Stimulated activated CD8-positive, alpha-beta memory T cell treated with anti-CD3 and anti-CD28 coated beads, Interleukin-4, amount 100 ng/mL, for 24 hours (primary cell): ENCODE measurements around the gene PNN.
"Not testable (repeated sequence)": the region's sequence is repeated elsewhere in the genome, so short reads cannot be mapped to it uniquely, and the experiment has no call there.

Experiments
- DNase-seq: peaks from one replicate; pipeline ENCODE4 v3.0.0-alpha.2; 2020; ENCODE audit warnings: low read depth

PNN gene

DNA sequence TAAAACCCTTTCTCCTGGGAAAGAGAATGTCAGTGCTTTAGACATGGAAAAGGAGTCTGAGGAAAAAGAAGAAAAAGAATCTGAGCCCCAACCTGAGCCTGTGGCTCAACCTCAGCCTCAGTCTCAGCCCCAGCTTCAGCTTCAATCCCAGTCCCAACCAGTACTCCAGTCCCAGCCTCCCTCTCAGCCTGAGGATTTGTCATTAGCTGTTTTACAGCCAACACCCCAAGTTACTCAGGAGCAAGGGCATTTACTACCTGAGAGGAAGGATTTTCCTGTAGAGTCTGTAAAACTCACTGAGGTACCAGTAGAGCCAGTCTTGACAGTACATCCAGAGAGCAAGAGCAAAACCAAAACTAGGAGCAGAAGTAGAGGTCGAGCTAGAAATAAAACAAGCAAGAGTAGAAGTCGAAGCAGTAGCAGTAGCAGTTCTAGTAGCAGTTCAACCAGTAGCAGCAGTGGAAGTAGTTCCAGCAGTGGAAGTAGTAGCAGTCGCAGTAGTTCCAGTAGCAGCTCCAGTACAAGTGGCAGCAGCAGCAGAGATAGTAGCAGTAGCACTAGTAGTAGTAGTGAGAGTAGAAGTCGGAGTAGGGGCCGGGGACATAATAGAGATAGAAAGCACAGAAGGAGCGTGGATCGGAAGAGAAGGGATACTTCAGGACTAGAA lies 6.1 kb downstream of the PNN start:
- no peak for DNase-seq

DNA sequence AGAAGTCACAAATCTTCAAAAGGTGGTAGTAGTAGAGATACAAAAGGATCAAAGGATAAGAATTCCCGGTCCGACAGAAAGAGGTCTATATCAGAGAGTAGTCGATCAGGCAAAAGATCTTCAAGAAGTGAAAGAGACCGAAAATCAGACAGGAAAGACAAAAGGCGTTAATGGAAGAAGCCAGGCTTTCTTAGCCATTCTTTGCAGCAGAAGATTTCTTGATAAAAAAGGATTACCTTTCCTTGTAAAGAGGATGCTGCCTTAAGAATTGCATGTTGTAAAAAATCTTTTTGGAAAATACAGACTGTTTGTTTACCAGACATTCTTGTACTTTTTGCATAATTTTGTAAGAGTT lies 6.6 kb downstream of the PNN start:
- no peak for DNase-seq

GRCh38 chr14:39182770-39183684 lies 8.0 kb downstream of the PNN start:
- DNase-seq, result no peak

GRCh38 chr14:39183685-39184003 lies 8.6 kb downstream of the PNN start:
- DNase-seq, result not testable (repeated sequence)

- DNase-seq, result no peak
Observed at GRCh38 chr14:39184628-39185255, 9.7 kb downstream of the PNN start.

DNA sequence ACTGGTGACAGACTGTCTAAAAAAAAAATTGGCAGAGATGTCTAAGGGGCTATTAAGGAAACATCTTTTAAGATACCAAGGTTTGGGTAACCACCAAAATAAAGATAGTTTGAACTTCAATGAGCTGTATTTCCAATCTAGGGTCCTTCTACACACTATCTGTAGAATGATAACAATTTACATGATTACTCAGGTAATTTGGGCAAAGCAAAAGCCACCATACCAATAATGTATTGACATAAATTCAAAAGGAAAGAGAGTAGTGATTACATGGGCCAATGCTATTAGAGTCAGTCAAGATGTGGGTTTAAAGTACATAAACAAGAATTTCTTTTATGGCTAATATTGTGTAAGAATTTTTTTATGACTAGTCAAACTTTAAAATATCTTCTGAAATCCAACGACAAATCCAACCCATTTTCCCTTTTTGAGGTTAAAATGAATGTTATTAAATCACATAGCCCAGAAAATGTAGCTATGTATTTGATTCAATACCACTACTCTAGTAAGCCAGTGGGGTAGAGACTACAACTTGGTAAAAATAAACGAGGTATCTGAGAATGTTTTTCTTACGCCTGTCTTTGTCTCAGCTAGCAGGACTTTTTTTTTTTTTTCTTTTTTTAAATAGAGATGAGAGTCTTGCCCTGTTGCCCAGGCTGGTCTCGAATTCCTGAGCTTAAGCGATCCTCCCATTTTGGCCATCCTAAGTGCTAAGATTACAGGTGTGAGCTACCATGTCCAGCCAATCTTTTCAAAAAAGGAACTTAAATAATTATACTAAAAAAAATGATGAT lies 10.4 kb downstream of the PNN start:
- DNase-seq, result no peak

DNA sequence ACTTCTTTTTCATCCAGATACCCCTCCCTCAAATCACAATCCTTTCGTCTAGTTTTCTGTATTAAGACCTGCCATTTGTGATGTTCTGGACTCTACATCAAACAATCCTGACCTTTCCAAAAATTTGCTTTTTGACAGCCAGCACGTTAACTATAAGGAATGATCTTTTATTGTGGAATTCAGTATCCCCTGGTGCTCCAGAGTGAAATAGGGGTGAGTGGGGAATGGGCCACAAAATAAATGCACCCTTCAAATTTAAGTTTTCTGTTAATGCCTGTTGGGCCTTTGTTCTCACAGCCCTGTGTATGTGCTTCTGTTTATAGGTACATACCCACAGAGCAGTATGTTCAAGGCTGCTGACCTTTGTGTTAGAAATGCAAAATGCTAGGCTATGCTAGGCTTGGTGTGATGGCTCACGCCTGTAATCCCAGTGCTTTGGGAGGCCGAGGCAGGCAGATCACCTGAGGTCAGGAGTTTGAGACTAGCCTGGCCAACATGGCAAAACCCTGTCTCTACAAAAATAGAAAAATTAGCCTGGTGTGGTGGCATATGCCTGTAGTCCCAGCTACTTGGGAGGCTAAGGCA lies 12.0 kb downstream of the PNN start:
- no peak for DNase-seq

DNA sequence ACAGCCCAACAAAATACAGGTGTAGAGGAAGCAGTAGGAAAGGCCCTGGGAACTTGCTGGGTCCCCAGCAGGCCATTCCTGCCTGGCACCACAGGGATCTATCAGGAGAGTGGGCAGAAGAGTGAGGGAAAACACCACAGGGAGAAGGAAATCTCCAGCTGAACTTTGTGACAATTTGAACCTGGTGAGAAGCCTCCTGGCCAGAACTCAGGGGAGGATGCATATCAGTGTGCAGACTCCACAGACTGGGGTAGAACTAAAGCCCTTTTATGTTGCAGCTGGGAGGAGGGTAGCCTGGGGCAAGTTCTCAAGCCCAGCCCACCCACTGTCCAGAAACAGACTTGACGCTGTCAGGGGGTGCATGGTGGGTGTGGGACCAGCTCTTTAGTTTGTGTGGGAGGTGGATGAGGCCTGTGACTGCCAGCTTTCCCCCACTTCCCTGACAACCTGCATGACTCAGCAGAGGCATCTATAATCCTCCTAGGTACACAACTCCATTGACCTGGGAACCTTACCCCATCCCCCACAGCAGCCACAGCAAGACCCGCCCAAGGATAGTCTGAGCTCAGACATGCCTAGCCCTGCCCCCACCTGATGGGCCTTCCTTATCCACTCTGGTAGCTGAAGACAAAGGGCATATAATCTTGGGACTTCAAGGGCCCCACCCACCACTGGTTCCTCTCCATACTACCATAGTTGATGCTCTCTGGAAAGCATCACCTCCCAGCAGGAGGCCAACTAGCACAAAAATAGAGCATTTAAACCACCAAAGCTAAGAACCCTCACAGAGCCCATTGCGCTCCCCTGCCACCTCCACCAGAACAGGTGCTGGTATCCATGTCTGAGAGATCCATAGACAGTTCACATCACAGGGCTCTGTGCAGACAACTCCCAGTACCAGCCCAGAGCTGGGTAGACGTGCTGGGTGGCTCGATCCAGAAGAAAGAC lies 28.9 kb downstream of the PNN start:
- no peak for DNase-seq

DNA sequence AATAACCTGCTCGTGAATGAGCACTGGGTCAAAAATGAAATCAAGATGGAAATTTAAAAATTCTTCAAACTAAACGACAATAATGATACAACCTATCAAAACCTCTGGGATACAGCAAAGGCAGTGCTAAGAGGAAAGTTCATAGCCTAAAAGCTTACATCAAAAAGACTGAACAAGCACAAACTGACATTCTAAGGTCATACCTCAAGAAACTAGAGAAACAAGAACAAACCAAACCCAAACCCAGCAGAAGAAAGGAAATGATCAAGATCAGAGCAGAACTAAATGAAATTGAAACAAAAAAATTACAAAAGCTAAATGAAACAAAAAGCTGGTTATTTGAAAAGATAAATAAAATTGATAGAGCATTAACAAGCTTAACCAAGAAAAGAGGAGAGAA lies 32.4 kb downstream of the PNN start:
- DNase-seq, result not testable (repeated sequence)

DNA sequence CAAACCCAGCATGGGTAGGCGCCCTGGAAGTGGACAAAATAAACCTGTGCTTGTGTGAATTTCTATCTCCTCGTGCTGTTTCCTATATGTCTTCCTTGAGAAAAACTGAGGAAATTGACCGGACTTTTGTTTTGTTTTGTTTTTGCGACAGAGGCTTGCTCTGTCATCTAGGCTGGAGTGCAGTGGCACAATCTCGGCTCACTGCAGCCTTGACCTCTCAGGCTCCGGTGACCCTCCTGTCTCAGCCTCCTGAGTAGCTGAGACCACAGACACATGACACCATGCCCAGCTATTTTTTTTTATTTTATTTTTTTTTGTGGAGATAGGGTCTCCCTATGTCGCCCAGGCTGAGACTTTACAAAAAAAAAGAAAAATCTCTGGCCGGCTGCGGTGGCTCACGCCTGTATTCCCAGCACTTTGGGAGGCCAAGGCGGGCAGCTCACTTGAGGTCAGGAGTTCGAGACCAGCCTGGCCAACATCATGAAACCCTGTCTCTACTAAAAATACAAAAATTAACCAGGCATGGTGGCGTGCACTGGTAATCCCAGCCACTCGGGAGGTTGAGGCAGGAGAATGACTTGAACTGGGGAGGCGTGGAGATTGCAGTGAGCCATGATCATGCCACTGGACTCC lies 36.2 kb downstream of the PNN start:
- no peak for DNase-seq

- no peak for DNase-seq
Observed at GRCh38 chr14:39212034-39212433, 37.0 kb downstream of the PNN start.

DNA sequence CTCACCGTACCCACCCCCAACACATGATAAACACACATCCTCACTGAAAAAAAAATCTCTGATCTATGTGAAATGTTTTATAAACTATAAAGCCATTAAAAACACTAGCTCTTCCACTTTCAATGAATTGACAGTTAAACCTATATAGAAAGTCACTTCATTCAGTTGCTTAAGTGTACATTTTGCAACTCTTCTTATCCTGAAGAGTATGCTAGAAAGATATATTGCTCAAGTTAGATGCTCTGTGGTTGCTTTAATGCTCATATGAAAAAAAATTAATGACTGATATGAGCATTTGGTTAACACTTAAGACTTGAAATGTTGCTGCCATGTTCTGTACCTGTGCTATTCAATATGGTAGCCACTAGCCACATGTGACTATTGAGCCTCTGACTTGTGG lies 37.6 kb downstream of the PNN start:
- DNase-seq, result no peak

DNA sequence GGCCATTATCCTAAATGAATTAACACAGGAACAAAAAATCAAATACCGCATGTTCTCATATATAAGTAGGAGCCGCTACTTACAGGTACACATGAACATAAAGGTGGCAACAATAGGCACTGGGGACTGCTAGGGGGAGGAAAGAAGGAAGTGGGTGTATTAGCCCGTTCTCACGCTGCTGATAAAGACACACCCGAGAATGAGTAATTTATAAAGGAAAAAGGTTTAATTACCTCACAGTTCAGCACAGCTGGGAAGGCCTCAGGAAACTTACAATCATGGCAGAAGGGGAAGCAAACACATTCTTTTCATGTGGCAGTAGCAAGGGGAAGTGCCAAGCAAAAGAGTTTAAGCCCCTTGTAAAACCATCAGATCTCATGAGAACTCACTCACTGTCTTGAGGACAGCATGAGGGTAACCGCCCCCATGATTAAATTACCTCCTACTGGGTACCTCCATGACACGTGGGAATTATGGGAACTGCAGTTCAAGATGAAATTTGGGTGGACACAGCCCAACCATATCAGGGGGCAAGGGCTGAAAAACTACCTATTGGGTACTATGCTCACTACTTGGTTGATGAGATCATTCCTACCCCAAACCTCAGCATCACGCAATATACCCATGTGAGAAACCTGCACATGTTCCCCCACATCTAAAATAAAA lies 42.3 kb downstream of the PNN start:
- DNase-seq, result no peak

- DNase-seq, result no peak
Observed at GRCh38 chr14:39218171-39218769, 43.2 kb downstream of the PNN start.

- no peak for DNase-seq
Observed at GRCh38 chr14:39219075-39219499, 44.0 kb downstream of the PNN start.

GRCh38 chr14:39220473-39220872 lies 45.4 kb downstream of the PNN start:
- DNase-seq, result not testable (repeated sequence)

GRCh38 chr14:39228044-39228443 lies 53.0 kb downstream of the PNN start:
- no peak for DNase-seq

GRCh38 chr14:39228509-39229221 lies 53.6 kb downstream of the PNN start:
- DNase-seq, result no peak

DNA sequence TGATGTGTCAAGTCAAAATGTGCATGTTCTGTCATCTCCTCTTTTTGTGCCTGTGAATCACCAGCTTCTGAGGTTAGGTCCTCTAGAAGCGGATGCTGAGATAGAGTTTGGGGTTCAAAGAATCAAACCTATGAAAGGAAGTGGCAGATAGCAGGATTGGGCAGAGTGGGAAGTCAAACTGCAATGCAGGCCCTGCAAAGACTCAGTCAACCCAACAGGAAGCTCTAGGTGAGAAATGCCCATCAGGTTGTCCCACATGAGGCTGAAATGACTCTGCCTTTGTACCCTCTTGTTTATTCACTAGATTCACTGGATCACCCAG lies 54.1 kb downstream of the PNN start:
- peak; percentile 32 for DNase-seq
